ENCODE data around the gene NLRP1. TPM values are rescaled to one million over a fixed set of nuclear protein-coding genes. Genes with fewer than 3 reads are reported as not detected.

The NLRP1 gene
- total and polyA plus RNA-seq, 2 of the 13 experiments (the other 11 are each of a cell fraction or from before 2014, with no cell fraction given): 3.4 to 3.7 TPM

DNA sequence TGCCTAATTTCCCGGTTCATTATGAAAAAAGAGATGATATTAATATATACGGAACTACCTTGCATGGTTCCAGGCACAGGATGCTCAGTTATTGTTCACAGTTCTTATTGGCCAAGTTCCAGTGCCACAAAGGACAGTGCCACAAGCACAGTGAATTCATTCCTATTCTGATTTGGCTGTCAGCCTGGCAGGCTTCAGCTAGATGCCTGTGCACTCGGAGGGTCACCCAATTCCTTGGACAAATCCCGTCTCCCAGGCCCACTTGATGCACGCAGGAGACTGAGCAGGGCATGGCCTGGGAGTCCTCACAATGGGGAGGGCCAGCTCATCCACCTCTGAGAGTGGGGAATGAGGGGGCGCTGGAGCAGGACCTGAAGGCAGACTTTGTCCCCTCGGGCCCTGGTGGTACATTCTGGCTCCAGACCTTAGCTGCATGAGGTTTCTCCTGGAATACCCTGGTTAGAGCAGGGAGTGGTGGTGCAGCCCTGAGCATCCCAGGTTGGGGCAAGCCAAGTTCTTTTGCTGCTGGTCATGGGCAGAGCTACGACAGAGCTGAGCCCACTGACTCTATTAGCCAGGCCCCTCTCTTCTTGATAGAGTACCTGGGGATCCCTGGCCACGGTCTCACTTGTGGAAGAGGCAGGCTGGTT is 56.6 kb downstream of the NLRP1 start:
- Histone ChIP-seq H3K36me3 (replicated peaks in 1 of 2; ENCODE audit: control insufficient read depth in 1 of 2, insufficient read depth in 2 of 2, low read length in 2 of 2) (no peaks in the 10 kb centered on the region), H3K9me3 (ENCODE audit: low read length) (no peaks in the 10 kb centered on the region), H3K4me3 (replicated peaks in 1 of 3; ENCODE audit: insufficient read depth in 1 of 3, low read depth in 2 of 3, low read length in 3 of 3) (no peak overlapping the region), H3K9ac (ENCODE audit: insufficient read depth, low read depth, low read length) (no peak overlapping the region), H3K4me1 (ENCODE audit: insufficient read depth, low read length) (peaks cover 21% of the 10 kb centered on the region), H3K27ac (ENCODE audit: extremely low read length, insufficient read depth, low read length) (no peak overlapping the region), H3K27me3 (ENCODE audit: control insufficient read depth in 1 of 2, insufficient read depth in 2 of 2, low read length in 2 of 2) (peaks cover 0 to 7% of the 10 kb centered on the region in 2 experiments; a peak in 2 of 5 replicates), H2AFZ (ENCODE audit: low read length) (no peak overlapping the region), H4K20me1 (ENCODE audit: insufficient read depth, low read length) (no peaks in the 10 kb centered on the region), H3K79me2 (ENCODE audit: insufficient read depth, low read length) (no peaks in the 10 kb centered on the region), H3K4me2 (ENCODE audit: low read depth, low read length) (no peak overlapping the region)
- no TSS peak for BruUV-seq (replicated peaks)
- POLR2A ChIA-PET: no interaction called here
- no peak for TF ChIP-seq ARID2 (CRISPR knock-in tag; IDR thresholded peaks at IDR 0.05; ENCODE audit: borderline replicate concordance)
- TF ChIP-seq, protein P1, sequence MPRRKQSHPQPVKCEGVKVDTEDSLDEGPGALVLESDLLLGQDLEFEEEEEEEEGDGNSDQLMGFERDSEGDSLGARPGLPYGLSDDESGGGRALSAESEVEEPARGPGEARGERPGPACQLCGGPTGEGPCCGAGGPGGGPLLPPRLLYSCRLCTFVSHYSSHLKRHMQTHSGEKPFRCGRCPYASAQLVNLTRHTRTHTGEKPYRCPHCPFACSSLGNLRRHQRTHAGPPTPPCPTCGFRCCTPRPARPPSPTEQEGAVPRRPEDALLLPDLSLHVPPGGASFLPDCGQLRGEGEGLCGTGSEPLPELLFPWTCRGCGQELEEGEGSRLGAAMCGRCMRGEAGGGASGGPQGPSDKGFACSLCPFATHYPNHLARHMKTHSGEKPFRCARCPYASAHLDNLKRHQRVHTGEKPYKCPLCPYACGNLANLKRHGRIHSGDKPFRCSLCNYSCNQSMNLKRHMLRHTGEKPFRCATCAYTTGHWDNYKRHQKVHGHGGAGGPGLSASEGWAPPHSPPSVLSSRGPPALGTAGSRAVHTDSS (CRISPR knock-in tag; conservative IDR thresholded peaks at IDR 0.05): no peak
- TF ChIP-seq, protein P2, sequence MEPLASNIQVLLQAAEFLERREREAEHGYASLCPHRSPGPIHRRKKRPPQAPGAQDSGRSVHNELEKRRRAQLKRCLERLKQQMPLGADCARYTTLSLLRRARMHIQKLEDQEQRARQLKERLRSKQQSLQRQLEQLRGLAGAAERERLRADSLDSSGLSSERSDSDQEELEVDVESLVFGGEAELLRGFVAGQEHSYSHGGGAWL (CRISPR knock-in tag; IDR thresholded peaks at IDR 0.05): no peak
- TF ChIP-seq, protein P3, sequence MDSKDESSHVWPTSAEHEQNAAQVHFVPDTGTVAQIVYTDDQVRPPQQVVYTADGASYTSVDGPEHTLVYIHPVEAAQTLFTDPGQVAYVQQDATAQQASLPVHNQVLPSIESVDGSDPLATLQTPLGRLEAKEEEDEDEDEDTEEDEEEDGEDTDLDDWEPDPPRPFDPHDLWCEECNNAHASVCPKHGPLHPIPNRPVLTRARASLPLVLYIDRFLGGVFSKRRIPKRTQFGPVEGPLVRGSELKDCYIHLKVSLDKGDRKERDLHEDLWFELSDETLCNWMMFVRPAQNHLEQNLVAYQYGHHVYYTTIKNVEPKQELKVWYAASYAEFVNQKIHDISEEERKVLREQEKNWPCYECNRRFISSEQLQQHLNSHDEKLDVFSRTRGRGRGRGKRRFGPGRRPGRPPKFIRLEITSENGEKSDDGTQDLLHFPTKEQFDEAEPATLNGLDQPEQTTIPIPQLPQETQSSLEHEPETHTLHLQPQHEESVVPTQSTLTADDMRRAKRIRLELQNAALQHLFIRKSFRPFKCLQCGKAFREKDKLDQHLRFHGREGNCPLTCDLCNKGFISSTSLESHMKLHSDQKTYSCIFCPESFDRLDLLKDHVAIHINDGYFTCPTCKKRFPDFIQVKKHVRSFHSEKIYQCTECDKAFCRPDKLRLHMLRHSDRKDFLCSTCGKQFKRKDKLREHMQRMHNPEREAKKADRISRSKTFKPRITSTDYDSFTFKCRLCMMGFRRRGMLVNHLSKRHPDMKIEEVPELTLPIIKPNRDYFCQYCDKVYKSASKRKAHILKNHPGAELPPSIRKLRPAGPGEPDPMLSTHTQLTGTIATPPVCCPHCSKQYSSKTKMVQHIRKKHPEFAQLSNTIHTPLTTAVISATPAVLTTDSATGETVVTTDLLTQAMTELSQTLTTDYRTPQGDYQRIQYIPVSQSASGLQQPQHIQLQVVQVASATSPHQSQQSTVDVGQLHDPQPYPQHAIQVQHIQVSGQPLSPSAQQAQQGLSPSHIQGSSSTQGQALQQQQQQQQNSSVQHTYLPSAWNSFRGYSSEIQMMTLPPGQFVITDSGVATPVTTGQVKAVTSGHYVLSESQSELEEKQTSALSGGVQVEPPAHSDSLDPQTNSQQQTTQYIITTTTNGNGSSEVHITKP (CRISPR knock-in tag; IDR thresholded peaks at IDR 0.05; ENCODE audit: low read depth): 0 out of 2 replicates have a peak, but pooled peaks have one; percentile 49
- intact Hi-C loops (cut with micrococcal nuclease; ENCODE audit: unreplicated experiment) (no loop called here), in situ Hi-C loops (cut with HindIII; ENCODE audit: extremely low pct_ligation_motif_present, low pct_unique_long_range_greater_than_20kb) (no loop called here)
- FAIRE-seq (no peak), ATAC-seq (no peak), DNase-seq (ENCODE audit: low spot score) (no peak)
- WGBS (ENCODE audit: low lambda C conversion rate): 36% methylated on average over 7 of the region's 9 CpGs
- CTCF ChIA-PET (ENCODE audit: low intra/inter-chr PET ratio, low total read pairs): no interaction called here

All from HepG2 (cell line).